ENCODE data around the gene TCEAL7.
"Not testable (repeated sequence)": the region's sequence is repeated elsewhere in the genome, so short reads cannot be mapped to it uniquely, and the experiment has no call there.

The TCEAL7 gene

GRCh38 chrX:103329991-103330390 is at the start of gene TCEAL7:
Gene TCEAL7, plus strand, starts transcription at chrX:103330239. Its CDS starts 1,165 bp downstream, at chrX:103331404.
- DNase-seq (ENCODE audit: low read depth in 2 of 2) = no peak

GRCh38 chrX:103293118-103293517 is 36.9 kb upstream of the TCEAL7 start:
- DNase-seq (ENCODE audit: low read depth in 2 of 2) = no peak

GRCh38 chrX:103304705-103305104 is 25.3 kb upstream of the TCEAL7 start:
- no peak for DNase-seq (ENCODE audit: low read depth in 2 of 2)

GRCh38 chrX:103305666-103306065 is 24.4 kb upstream of the TCEAL7 start:
- DNase-seq (ENCODE audit: low read depth in 2 of 2) = not testable (repeated sequence)

GRCh38 chrX:103309860-103310554 is 20.0 kb upstream of the TCEAL7 start:
- no peak for DNase-seq (ENCODE audit: low read depth in 2 of 2)

- DNase-seq (ENCODE audit: low read depth in 2 of 2) = no peak
These were observed 19.3 kb upstream of the TCEAL7 start, which contains the start of gene BEX2 for GRCh38 chrX:103310555-103311398. Gene BEX2, minus strand, starts transcription at chrX:103310990. Its CDS starts 1,014 bp downstream, at chrX:103309976.

GRCh38 chrX:103311399-103311780 is 18.6 kb upstream of the TCEAL7 start:
- no peak for DNase-seq (ENCODE audit: low read depth in 2 of 2)

GRCh38 chrX:103330681-103331288 is 746 bp downstream of the TCEAL7 start:
- no peak for DNase-seq (ENCODE audit: low read depth in 2 of 2)

GRCh38 chrX:103338663-103339062 is 8.6 kb downstream of the TCEAL7 start:
- DNase-seq (ENCODE audit: low read depth in 2 of 2) = no peak

- no peak for DNase-seq (ENCODE audit: low read depth in 2 of 2)
These were observed 13.1 kb downstream of the TCEAL7 start for GRCh38 chrX:103343105-103343504.

- DNase-seq (ENCODE audit: low read depth in 2 of 2) = no peak
These were observed 14.6 kb downstream of the TCEAL7 start for GRCh38 chrX:103344606-103345005.

- no peak for DNase-seq (ENCODE audit: low read depth in 2 of 2)
These were observed 17.8 kb downstream of the TCEAL7 start for GRCh38 chrX:103347682-103348397.

GRCh38 chrX:103356130-103356798 is 26.2 kb downstream of the TCEAL7 start, which contains the start of gene TCEAL9:
Gene TCEAL9, plus strand, starts transcription at chrX:103356506. Its CDS starts 1,179 bp downstream, at chrX:103357685.
- peak; percentile 52 to 54 for DNase-seq (ENCODE audit: low read depth in 2 of 2)

- no peak for DNase-seq (ENCODE audit: low read depth in 2 of 2)
These were observed 26.8 kb downstream of the TCEAL7 start for GRCh38 chrX:103356858-103357257.

GRCh38 chrX:103357871-103358270 is 27.8 kb downstream of the TCEAL7 start:
- DNase-seq (ENCODE audit: low read depth in 2 of 2) = no peak

- DNase-seq (ENCODE audit: low read depth in 2 of 2) = not testable (repeated sequence)
These were observed 29.6 kb downstream of the TCEAL7 start for GRCh38 chrX:103359605-103360004.

GRCh38 chrX:103360092-103360491 is 30.1 kb downstream of the TCEAL7 start:
- no peak for DNase-seq (ENCODE audit: low read depth in 2 of 2)

GRCh38 chrX:103360916-103361315 is 30.9 kb downstream of the TCEAL7 start:
- no peak for DNase-seq (ENCODE audit: low read depth in 2 of 2)

GRCh38 chrX:103361798-103362197 is 31.8 kb downstream of the TCEAL7 start:
- DNase-seq (ENCODE audit: low read depth in 2 of 2) = no peak

GRCh38 chrX:103362474-103362873 is 32.4 kb downstream of the TCEAL7 start:
- DNase-seq (ENCODE audit: low read depth in 2 of 2) = no peak

- no peak for DNase-seq (ENCODE audit: low read depth in 2 of 2)
These were observed 33.0 kb downstream of the TCEAL7 start for GRCh38 chrX:103363046-103363445.
